ENCODE results near the gene LRFN5. TPM values are rescaled to one million over a fixed set of nuclear protein-coding genes. Genes with fewer than 3 reads are reported as not detected.
A peak's percentile ranks its signal among the peaks of the same experiment; 100 is the strongest.
"Not testable (repeated sequence)": the region's sequence is repeated elsewhere in the genome, so short reads cannot be mapped to it uniquely, and the experiment has no call there.

LRFN5 gene
- 1 to 10 TPM in 1 of 2 donors, under 1 TPM in 1; 0.50 to 5.3 TPM for total RNA-seq

GRCh38 chr14:41606532-41607303, at the start of gene LRFN5:
Gene LRFN5, plus strand, starts transcription at chr14:41606876.
- WGBS, result 1% methylated on average over 42 of the region's 76 CpGs
- intact Hi-C loops (cut with DNase I), result no loop called here
- Histone ChIP-seq H3K9me3 (no peaks in the 10 kb centered on the region), H3K27ac (peak within 1 kb of the TSS; percentile 35 to 68), H3K4me1 (replicated peaks) (peaks cover 4% of the 10 kb centered on the region), H3K4me3 (peak within 1 kb of the TSS; percentile 36 to 44), H3K36me3 (no peaks in the 10 kb centered on the region), H3K27me3 (replicated peaks; ENCODE audit: insufficient read depth) (peaks cover 9% of the 10 kb centered on the region)
- DNase-seq (ENCODE audit: low spot score), result no peak
- TF ChIP-seq CTCF (IDR thresholded peaks at IDR 0.05), result no peak
- no peak for TF ChIP-seq POLR2AphosphoS5 (IDR thresholded peaks at IDR 0.05)
- no peak for TF ChIP-seq POLR2A (IDR thresholded peaks at IDR 0.05)

DNA sequence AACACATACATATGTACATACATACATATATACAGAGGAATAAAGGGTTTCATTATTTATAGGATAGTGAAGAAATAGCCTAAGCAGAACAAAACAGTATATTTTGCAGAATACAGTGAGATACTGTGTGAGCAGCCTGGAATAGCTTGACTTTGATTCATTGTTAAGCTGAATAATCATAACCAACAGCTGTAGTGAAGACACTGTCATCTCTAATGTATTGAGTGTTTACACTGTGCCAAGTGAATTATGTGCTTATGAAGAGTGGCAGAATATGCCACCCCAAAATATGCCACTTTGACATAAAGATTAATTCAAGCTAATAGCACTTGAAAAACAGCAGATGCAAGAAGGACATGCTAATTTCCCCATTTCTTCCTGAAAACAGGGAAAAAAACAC, 48.2 kb upstream of the LRFN5 start:
- TF ChIP-seq POLR2AphosphoS5 (IDR thresholded peaks at IDR 0.05), result no peak
- no peak for TF ChIP-seq CTCF (IDR thresholded peaks at IDR 0.05)
- no peak for TF ChIP-seq POLR2A (IDR thresholded peaks at IDR 0.05)
- DNase-seq (ENCODE audit: low spot score), result no peak
- no peaks in the 10 kb centered on the region for H3K4me1 ChIP-seq (replicated peaks)
- H3K36me3 ChIP-seq, result no peaks in the 10 kb centered on the region
- no peaks in the 10 kb centered on the region for H3K9me3 ChIP-seq
- no peaks in the 10 kb centered on the region for H3K27me3 ChIP-seq (replicated peaks; ENCODE audit: insufficient read depth)
- intact Hi-C loops (cut with DNase I), result no loop called here
- H3K27ac ChIP-seq, result no peak overlapping the region
- H3K4me3 ChIP-seq, result no peak overlapping the region

DNA sequence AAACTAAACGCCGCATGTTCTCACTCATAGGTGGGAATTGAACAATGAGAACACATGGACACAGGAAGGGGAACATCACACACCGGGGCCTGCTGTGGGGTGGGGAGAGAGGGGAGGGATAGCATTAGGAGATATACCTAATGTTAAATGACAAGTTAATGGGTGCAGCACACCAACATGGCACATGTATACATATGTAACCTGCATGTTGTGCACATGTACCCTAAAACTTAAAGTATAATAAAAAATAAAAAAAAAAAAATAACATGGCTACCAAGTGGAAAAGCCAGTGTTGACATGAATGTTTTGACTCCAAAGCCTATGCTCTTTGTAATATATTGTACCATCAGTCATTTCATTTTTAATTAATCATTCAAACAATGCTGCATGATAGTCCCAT, 39.8 kb upstream of the LRFN5 start:
- intact Hi-C loops (cut with DNase I); H3K27ac ChIP-seq; H3K4me1 ChIP-seq (replicated peaks); H3K36me3 ChIP-seq; H3K4me3 ChIP-seq; H3K27me3 ChIP-seq (replicated peaks; ENCODE audit: insufficient read depth); H3K9me3 ChIP-seq; DNase-seq (ENCODE audit: low spot score): not testable (repeated sequence)
- 96% methylated on average over 3 of the region's 3 CpGs for WGBS

DNA sequence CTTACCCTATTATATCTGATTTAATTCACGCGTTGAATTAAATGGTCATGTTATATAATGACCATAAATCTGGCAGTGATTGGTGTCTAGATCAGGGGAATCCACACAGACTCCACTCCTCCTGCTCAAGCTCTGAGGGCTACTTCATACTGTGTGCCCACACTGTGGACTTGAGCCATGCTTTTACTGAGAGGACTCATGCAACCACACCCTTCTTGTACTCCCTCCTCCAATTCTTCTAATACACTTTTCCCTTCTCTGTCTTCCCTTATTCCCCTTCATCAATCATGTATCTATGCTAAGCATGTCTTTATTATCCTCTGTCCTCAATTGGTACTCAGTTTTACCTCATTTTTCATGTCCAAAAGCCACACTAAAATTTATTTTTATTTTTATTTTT, 37.7 kb upstream of the LRFN5 start:
- 100% methylated on average over 2 of the region's 2 CpGs for WGBS
- no peaks in the 10 kb centered on the region for H3K4me1 ChIP-seq (replicated peaks)
- TF ChIP-seq CTCF (IDR thresholded peaks at IDR 0.05) (no peak), POLR2AphosphoS5 (IDR thresholded peaks at IDR 0.05) (no peak)
- intact Hi-C loops (cut with DNase I), result no loop called here
- H3K4me3 ChIP-seq, result no peak overlapping the region
- H3K27me3 ChIP-seq (replicated peaks; ENCODE audit: insufficient read depth), result no peaks in the 10 kb centered on the region
- no peaks in the 10 kb centered on the region for H3K36me3 ChIP-seq
- no peak for DNase-seq (ENCODE audit: low spot score)
- no peak overlapping the region for H3K27ac ChIP-seq
- no peaks in the 10 kb centered on the region for H3K9me3 ChIP-seq

DNA sequence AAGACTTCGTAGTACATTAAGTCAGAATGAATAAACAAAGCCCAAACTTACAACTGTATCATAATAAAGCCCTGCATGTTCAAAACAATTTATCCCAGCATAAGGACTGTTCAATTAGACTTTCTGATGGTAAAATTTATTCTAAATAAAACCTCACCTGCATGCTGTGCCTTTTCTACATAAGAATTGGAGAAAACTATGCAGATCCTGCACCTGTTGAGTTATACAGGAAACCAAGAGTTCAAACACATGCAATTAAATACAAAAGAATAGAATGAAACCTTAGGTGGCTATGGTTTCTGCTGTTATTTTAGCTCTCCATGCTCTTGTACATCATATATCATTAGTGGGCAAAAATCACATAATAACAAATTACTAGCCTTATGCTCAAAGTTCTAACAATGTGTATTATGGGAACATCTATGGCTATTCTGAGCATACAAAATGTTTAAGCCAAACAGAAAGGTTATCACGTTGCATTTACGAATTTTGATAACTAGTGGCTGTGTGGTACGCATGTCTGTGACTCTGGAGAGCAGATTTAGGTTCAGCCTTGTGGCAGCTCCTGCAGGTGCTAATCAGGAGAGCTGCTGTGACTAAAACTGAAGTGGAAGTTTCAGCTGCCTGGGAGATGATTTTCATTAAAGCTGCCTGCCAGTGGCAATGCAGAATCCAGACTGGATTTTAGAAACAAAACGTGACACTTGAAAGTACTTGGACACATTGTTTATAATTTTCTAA, 36.1 kb upstream of the LRFN5 start:
- H3K4me3 ChIP-seq, result no peak overlapping the region
- no peaks in the 10 kb centered on the region for H3K27me3 ChIP-seq (replicated peaks; ENCODE audit: insufficient read depth)
- no peak overlapping the region for H3K27ac ChIP-seq
- TF ChIP-seq POLR2AphosphoS5 (IDR thresholded peaks at IDR 0.05), result no peak
- no peak for TF ChIP-seq CTCF (IDR thresholded peaks at IDR 0.05)
- no peak for TF ChIP-seq POLR2A (IDR thresholded peaks at IDR 0.05)
- intact Hi-C loops (cut with DNase I), result no loop called here
- no peaks in the 10 kb centered on the region for H3K4me1 ChIP-seq (replicated peaks)
- no peaks in the 10 kb centered on the region for H3K9me3 ChIP-seq
- H3K36me3 ChIP-seq, result no peaks in the 10 kb centered on the region
- 73% methylated on average over 5 of the region's 5 CpGs for WGBS
- DNase-seq (ENCODE audit: low spot score), result no peak

Data from prostate gland (tissue), 2 donors.